ENCODE measurements around the gene CADPS2.

Gene CADPS2

GRCh38 chr7:122886357-122887081 lies at the start of gene CADPS2:
CADPS2 (minus strand) TSS chr7:122886460; CDS start chr7:122886337, 123 bp downstream.
- DNase-seq (ENCODE audit: low read depth): no peak

GRCh38 chr7:122935620-122936019 lies 49.4 kb upstream of the CADPS2 start:
- DNase-seq (ENCODE audit: low read depth): no peak

- DNase-seq (ENCODE audit: low read depth): no peak
Observed at GRCh38 chr7:122919643-122920181, 33.5 kb upstream of the CADPS2 start.

- DNase-seq (ENCODE audit: low read depth): no peak
Observed at GRCh38 chr7:122914812-122915211, 28.6 kb upstream of the CADPS2 start.

GRCh38 chr7:122913608-122914007 lies 27.3 kb upstream of the CADPS2 start:
- DNase-seq (ENCODE audit: low read depth): no peak

GRCh38 chr7:122902751-122903495 lies 16.7 kb upstream of the CADPS2 start:
- DNase-seq (ENCODE audit: low read depth): no peak

GRCh38 chr7:122901250-122901649 lies 15.0 kb upstream of the CADPS2 start:
- no peak for DNase-seq (ENCODE audit: low read depth)

DNA sequence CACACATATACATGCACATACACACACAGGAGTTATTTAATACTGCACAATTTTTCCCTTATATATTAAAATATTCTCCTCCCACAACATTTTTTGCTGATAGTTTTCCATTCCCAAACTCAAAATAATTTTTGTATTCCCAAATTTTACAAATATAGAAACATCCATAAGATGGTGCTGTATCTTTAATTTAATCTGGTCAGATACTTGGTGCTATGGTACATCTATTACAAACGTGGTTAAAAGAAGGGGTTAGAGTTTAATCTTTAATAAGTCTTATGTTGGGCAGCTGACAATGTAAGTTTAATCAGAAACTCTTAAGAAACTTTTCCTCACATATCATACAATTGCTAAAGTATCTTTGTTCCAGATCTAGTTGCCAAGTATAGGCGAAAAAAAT lies 10.2 kb upstream of the CADPS2 start:
- DNase-seq (ENCODE audit: low read depth): no peak

DNA sequence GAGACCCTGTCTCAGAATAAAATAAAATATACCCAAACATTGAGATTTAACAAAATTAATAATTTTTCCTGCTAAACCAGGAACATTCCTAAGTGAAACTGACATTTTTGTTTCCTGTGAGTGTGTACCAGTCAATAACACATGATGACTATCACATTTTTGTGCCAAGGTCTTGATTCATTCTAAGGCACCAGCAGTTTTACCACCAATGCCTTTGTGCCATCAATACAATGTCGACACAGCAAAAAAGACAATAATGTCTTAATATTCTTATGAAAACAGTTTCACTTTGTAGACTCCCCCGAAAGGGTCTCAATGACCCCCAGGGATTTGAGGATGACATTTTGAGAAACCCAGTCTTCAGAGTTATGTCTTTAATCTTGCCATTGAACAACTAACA lies 7.2 kb upstream of the CADPS2 start:
- no peak for DNase-seq (ENCODE audit: low read depth)

- DNase-seq (ENCODE audit: low read depth): no peak
Observed at GRCh38 chr7:122889116-122889515, 2.9 kb upstream of the CADPS2 start.

- no peak for DNase-seq (ENCODE audit: low read depth)
Observed at GRCh38 chr7:122887848-122888247, 1.6 kb upstream of the CADPS2 start.

DNA sequence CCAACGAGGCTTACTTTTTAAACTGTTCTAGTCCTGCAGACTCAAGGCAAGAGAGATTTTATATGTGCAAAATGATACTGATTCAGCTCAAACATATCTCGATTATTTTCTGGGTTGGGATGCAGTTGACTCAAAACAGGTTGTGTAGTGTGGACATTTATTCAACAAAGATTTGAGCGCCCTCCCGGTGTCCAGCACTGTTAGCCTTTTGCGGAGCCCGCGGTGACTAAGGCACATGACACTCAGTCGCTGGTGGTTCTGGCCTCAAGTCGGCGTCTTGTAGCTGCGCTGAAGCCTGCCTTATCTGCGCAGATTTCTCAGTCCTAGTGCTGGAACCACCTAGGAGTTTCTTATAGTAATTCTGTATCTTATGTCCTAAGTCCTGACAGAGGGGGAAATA lies 938 bp upstream of the CADPS2 start:
- no peak for DNase-seq (ENCODE audit: low read depth)

- DNase-seq (ENCODE audit: low read depth): no peak
Observed at GRCh38 chr7:122885583-122886356, 490 bp downstream of the CADPS2 start.

DNA sequence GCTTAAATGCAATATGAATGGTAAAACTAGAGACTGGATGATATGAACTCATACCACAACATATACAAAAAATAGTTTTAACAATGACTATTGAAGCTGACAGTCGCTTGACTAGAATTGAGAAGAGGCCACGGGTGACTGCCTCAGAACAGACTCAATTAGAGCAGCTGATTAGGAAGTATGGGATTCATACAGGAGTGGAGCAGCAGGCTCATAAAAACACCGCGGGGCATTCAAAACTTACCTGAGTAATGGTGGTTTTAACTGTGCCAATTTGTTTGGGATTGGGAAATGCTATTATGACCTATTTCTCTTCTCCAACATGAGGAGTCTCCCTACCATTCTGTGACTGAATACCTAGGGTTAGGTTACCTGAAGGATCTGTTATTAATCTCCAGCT lies 2.1 kb downstream of the CADPS2 start:
- no peak for DNase-seq (ENCODE audit: low read depth)

- no peak for DNase-seq (ENCODE audit: low read depth)
Observed at GRCh38 chr7:122883049-122883680, 3.1 kb downstream of the CADPS2 start.

DNA sequence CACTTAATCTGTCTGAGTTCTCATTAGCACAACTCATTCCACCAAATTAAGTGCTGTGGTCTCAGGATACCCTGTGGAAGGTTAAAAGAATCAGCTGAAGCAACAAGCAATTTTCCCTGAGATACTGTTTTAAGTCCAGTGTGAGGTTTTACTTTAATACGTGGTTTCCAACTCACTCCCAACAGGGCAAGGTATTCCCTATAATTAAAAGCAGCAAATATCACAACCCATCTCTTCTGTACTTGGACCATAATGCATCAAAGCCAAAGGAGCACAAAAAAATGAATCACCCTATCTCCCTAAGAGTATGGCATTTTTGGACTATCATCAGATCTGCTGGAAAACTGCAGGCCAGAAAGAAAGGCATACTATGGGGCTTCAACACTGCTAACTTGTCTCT lies 4.9 kb downstream of the CADPS2 start:
- DNase-seq (ENCODE audit: low read depth): no peak

GRCh38 chr7:122869260-122869659 lies 17.0 kb downstream of the CADPS2 start:
- no peak for DNase-seq (ENCODE audit: low read depth)

- DNase-seq (ENCODE audit: low read depth): no peak
Observed at GRCh38 chr7:122867471-122867980, 18.7 kb downstream of the CADPS2 start.

DNA sequence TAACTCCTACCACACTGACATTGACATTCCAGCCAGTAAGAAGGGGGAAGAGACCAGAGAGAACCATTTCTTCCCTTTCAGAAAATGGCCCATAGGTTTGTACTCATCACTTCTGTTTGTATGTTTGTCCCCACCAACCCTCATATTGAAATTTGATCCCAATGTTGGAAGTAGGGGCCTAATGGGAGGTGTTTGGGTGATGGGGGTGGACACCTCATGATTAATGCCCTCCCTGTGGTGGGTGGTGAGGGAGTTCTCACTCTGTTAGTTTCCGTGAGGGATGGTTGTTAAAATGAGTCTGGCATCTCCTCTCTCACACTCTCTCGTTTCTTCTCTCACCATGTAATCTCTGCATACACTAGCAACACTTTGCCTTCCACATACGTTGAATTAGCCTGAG lies 21.4 kb downstream of the CADPS2 start:
- DNase-seq (ENCODE audit: low read depth): no peak

DNA sequence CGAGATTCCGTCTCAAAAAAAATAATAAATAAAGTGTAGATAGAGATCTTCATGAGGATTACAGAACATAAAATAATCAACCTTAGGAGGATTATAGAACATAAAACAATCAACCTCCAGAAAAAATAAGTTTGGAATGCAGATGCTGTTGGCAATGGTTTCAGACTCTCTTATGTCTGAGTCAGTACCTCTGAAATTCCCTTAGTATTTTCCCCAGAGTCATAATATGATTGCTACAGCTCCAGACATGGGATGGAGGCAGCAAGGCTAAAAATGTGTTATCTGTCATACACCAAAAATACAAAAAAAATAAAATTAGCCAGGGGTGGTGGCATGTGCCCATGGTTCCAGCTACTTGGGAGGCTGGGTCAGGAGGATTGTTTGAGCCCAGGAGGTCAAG lies 22.2 kb downstream of the CADPS2 start:
- DNase-seq (ENCODE audit: low read depth): no peak

DNA sequence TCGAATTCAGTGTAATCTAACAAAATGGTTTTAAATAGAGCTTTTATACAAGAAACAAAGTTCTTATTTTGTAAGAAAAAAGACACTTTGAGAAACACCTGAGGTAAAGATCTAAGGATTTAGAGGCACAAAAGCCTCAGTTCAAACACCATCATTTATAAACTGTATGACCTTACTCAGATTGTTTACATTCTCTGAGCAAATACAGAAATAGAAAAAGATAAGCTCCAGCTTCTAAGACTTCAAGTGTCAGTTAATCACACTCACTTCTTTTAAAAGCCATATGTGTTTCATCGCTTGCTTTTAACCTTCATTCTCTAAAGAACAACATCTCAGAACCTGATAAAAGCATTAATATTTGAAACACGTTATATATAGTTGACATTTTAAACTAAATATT lies 27.9 kb downstream of the CADPS2 start:
- no peak for DNase-seq (ENCODE audit: low read depth)

- DNase-seq (ENCODE audit: low read depth): no peak
Observed at GRCh38 chr7:122850528-122850927, 35.7 kb downstream of the CADPS2 start.

Measured in stimulated activated CD8-positive, alpha-beta memory T cell treated with anti-CD3 and anti-CD28 coated beads, Interleukin-12 subunit alpha, Interleukin-12 subunit beta, amount 100 ng/mL, for 1 hour (primary cell).